Stomach (tissue), 9 donors: Measurements from ENCODE around the gene SPARC. TPM values are rescaled to one million over a fixed set of nuclear protein-coding genes. Genes with fewer than 3 reads are reported as not detected.

Source experiments
- DNase-seq, 2 donors: peaks; one replicate each; pipeline versions ENCODE4 v3.0.0 to v3.0.0-alpha.2; 2013 to 2019
- H3K27ac ChIP-seq, 5 donors: fragments of 200-600 bp in 4 of 5; sonication (generic) in 4 of 5; one replicate each; pipeline ENCODE4 v1.5.1; 2013 to 2019; ENCODE audit warnings: mild to moderate bottlenecking in 1 of 5, moderate library complexity in 1 of 5
- H3K27me3 ChIP-seq, 3 donors: fragments of 200-600 bp; sonication (generic); one replicate each; pipeline ENCODE4 v1.5.1; 2017 to 2019; ENCODE audit warnings: mixed run types in 1 of 3
- H3K36me3 ChIP-seq, 4 donors: fragments of 200-600 bp; sonication (generic); 1 replicate in 3 of 4; 2 replicates in 1 of 4; pipeline ENCODE4 v1.5.1; 2016 to 2019
- H3K4me1 ChIP-seq, 4 donors: fragments of 200-600 bp; sonication (generic); one replicate each; pipeline ENCODE4 v1.5.1; 2016 to 2019
- H3K4me3 ChIP-seq, 4 donors: fragments of 200-600 bp; sonication (generic) in 3 of 4; one replicate each; pipeline ENCODE4 v1.5.1; 2016 to 2019; ENCODE audit warnings: mild to moderate bottlenecking in 1 of 4
- H3K9me3 ChIP-seq, 4 donors: fragments of 200-600 bp; sonication (generic); one replicate each; pipeline ENCODE4 v1.5.1; 2016 to 2019
- EP300 ChIP-seq: sonication (generic); formaldehyde crosslinking; IDR thresholded peaks from one replicate; pipeline ENCODE4 v1.6.1; 2017; ENCODE audit warnings: antibody characterized with exemption
- POLR2A ChIP-seq, 4 donors: fragments of 450-650 bp; IDR thresholded peaks; one replicate each; pipeline ENCODE4 v1.6.1; 2016; ENCODE audit warnings: antibody characterized with exemption in 4 of 4, control low read depth in 2 of 4, mild to moderate bottlenecking in 1 of 4, moderate library complexity in 1 of 4
- POLR2AphosphoS5 ChIP-seq, 3 donors: sonication (generic); formaldehyde crosslinking; IDR thresholded peaks; one replicate each; pipeline ENCODE4 v1.6.1; 2016; ENCODE audit warnings: antibody characterized with exemption in 3 of 3
- WGBS, 5 donors: extraction: QIAGEN DNeasy Blood & Tissue Kit in 3 of 5; methylation state at CpG; one replicate each; pipeline versions ENCODE4 v1.1.5 to v1.1.7; 2013 to 2018; 5-methylcytosine and 5-hydroxymethylcytosine counted together
- intact Hi-C: fragments of 100-400 bp; cut with DNase I; formaldehyde crosslinking; loops from one replicate; pipeline ENCODE4 v1.15.1; 2023; ENCODE audit warnings: low total_unique reads
- polyA plus RNA-seq, 3 donors: library from polyadenylated mRNA; stranded (reverse); fragments of 200-250 nt; gene quantifications; one replicate each; pipeline ENCODE4 v1.2.3, GENCODE V29; 2013
- total RNA-seq, 5 donors: library from RNA; depleted of rRNA; stranded (reverse); fragments of >200 nt; gene quantifications; one replicate each; pipeline versions ENCODE4 v1.1.0 to v1.2.3, GENCODE V29; 2014 to 2016
- TF ChIP-seq, protein P1 (sequence below), 7 experiments: fragments of 450-650 bp in 4 of 7; fragments of 200-600 bp in 3 of 7; sonication (generic) in 3 of 7; IDR thresholded peaks; one replicate each; pipeline ENCODE4 v1.5.1; 2016 to 2019; ENCODE audit warnings: antibody characterized with exemption in 7 of 7, control low read depth in 2 of 7, mild to moderate bottlenecking in 1 of 7
- donor health status: healthy with polysubstance abuse.
- donor health status: Bipolar disorder and iron deficiency.
- donor health status: healthy.

Gene SPARC
- total and polyA plus RNA-seq, 8 donors: 36.2 to 1,348 (median 94.7) TPM

DNA sequence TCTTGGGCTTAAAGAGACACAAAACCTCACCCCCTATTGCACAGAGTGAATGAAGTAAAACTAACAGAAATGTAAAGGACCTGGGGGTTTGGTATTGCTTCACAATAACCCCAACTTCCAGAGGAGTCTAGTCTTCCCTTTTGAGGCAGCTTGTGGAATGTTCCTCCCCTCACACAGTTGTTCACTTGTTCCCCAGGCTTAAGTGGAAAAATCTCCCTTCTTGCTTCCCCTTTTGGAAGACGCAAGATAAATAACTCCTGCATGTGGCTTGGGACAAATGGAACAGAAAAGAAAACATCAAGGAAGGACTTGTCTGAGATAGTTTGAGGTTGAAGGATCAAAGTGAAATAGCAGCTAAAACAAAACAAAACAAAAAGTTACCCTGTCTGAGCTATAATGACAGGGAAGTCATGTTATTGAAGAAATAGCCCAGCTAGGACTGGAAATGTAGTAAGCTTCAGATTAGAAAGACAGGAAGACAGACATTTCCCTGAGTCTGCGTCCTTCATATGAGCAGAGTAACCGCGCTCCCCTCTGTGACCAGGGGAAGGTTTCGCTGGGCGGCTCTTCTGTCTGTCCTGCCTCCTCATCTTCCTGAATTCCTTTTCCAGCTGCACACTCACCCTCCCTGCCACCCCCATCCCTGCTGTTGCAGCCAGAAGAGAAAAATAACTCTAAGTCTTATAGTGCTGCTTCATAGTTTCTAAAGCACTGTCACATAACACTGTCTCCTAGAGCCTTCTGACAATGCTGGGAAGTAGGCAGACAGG is 8.8 kb downstream of the SPARC start:
- TF ChIP-seq POLR2A (IDR thresholded peaks at IDR 0.05): no peak
- TF ChIP-seq, protein P1, sequence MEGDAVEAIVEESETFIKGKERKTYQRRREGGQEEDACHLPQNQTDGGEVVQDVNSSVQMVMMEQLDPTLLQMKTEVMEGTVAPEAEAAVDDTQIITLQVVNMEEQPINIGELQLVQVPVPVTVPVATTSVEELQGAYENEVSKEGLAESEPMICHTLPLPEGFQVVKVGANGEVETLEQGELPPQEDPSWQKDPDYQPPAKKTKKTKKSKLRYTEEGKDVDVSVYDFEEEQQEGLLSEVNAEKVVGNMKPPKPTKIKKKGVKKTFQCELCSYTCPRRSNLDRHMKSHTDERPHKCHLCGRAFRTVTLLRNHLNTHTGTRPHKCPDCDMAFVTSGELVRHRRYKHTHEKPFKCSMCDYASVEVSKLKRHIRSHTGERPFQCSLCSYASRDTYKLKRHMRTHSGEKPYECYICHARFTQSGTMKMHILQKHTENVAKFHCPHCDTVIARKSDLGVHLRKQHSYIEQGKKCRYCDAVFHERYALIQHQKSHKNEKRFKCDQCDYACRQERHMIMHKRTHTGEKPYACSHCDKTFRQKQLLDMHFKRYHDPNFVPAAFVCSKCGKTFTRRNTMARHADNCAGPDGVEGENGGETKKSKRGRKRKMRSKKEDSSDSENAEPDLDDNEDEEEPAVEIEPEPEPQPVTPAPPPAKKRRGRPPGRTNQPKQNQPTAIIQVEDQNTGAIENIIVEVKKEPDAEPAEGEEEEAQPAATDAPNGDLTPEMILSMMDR (IDR thresholded peaks at IDR 0.05): no peak
- no peak for TF ChIP-seq POLR2AphosphoS5 (IDR thresholded peaks at IDR 0.05)
- no peak for TF ChIP-seq EP300
- WGBS, 5 donors: 47 to 73% (median 63%) methylated on average over 6 of the region's 6 CpGs
- Histone ChIP-seq H3K9me3 (no peaks in the 10 kb centered on the region), H3K4me3 (no peak overlapping the region), H3K27me3 (no peaks in the 10 kb centered on the region), H3K4me1 (peaks cover 28 to 88% (median 61%) of the 10 kb centered on the region in 4 donors), H3K27ac (peak overlapping the region in 4 of 5 donors; percentile 22 to 89 (median 82)), H3K36me3 (peaks cover 12 to 21% (median 17%) of the 10 kb centered on the region in 4 donors)
- intact Hi-C loops: no loop called here
- DNase-seq: no peak

DNA sequence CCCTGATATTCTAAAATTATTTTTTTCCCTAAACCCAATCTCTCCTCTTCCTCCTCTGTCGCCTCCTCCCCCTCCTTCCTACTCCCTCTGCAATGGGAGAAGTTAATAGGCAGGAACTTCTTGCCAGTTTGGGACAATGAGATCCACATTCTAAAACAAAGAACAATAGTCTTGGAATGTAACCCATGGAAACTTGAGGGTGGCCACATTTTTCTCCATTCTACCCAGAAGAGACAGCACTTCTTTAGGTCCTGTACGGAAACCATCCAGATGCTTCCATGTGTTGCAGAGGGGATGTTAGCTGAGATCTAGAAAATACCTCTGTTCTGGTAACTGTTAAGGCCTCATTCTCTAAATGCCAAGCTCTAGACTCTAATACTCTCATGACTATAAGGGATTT is 10.0 kb downstream of the SPARC start:
- peaks cover 30 to 88% (median 61%) of the 10 kb centered on the region in 4 donors for H3K4me1 ChIP-seq
- WGBS, 5 donors: 62 to 75% (median 65%) methylated on average over 2 of the region's 2 CpGs

DNA sequence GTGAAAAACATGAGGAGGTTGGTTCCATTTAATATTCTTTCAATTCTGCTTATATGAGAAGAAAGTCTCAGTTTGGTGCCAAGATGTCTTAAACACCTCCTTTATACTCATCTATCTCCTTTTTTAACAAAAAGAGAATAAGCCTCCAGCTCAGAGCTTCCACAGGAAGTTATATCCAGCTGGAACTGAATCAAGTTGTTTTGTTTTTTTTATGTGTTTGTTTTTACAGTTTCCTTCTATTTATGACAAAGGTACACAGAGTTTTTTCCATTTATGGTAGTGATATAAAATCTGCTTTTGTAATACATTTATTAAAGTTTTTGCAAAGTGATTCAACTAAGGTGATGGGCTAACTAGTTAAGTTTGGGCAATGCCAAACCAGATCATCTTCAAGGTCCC is 10.4 kb downstream of the SPARC start:
- peaks cover 12 to 35% (median 19%) of the 10 kb centered on the region in 4 donors for H3K36me3 ChIP-seq
- H3K4me3 ChIP-seq: no peak overlapping the region
- intact Hi-C loops: no loop called here
- H3K27ac ChIP-seq: peak overlapping the region in 4 of 5 donors; percentile 63 to 89 (median 82)
- peaks cover 28 to 88% (median 59%) of the 10 kb centered on the region in 4 donors for H3K4me1 ChIP-seq
- DNase-seq: no peak
- H3K27me3 ChIP-seq: no peaks in the 10 kb centered on the region
- TF ChIP-seq, protein P1 (IDR thresholded peaks at IDR 0.05): no peak
- TF ChIP-seq POLR2A (IDR thresholded peaks at IDR 0.05) (no peak), EP300 (no peak), POLR2AphosphoS5 (IDR thresholded peaks at IDR 0.05) (no peak)
- H3K9me3 ChIP-seq: no peaks in the 10 kb centered on the region

More for the DNA sequence above, 10.0 kb downstream of the SPARC start:
- TF ChIP-seq, protein P1 (IDR thresholded peaks at IDR 0.05): no peak
- TF ChIP-seq EP300: no peak
- no peak for TF ChIP-seq POLR2AphosphoS5 (IDR thresholded peaks at IDR 0.05)
- no peak for TF ChIP-seq POLR2A (IDR thresholded peaks at IDR 0.05)
- H3K27ac ChIP-seq: peak overlapping the region in 4 of 5 donors; percentile 63 to 89 (median 82)
- no peaks in the 10 kb centered on the region for H3K27me3 ChIP-seq
- DNase-seq: no peak
- intact Hi-C loops: no loop called here
- H3K4me3 ChIP-seq: no peak overlapping the region
- H3K36me3 ChIP-seq: peaks cover 12 to 34% (median 21%) of the 10 kb centered on the region in 4 donors
- H3K9me3 ChIP-seq: no peaks in the 10 kb centered on the region

DNA sequence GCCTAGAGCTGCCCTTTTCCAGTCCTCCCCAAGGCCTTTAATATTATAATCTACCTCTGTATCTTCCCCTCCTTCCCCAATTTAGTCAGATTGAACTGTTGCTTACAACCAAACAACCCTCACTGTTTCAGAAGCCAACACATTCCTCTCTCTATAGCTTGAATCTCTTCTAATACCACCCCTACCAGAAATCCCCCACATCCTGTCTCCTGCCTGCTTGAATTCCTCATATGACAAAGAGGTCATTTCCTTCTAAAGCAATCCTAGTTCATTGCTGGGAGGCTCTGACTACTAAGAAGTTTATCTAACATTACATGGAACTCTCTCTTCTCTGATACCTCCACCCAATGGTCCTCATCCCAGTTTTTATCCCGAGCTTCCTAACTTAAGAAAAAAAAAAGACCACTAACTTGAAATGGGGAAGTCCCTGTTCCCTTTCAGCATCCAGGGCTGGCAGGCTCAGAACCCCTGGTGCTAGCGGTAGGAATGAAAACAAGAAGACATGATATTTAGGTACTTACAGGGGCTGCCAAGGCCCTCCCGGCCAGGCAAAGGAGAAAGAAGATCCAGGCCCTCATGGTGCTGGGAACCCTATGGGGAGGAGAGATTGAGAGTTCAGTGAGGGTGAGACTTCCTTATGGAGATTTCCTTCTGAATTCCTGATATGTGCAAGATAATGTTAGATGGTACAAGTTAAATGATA is 11.0 kb downstream of the SPARC start:
- TF ChIP-seq POLR2A (IDR thresholded peaks at IDR 0.05): no peak
- TF ChIP-seq, protein P1 (IDR thresholded peaks at IDR 0.05): no peak
- TF ChIP-seq EP300: no peak
- TF ChIP-seq POLR2AphosphoS5 (IDR thresholded peaks at IDR 0.05): no peak
- Histone ChIP-seq H3K27ac (peak overlapping the region; percentile 62 to 89 (median 78)), H3K4me3 (no peak overlapping the region), H3K4me1 (peaks cover 23 to 88% (median 59%) of the 10 kb centered on the region in 4 donors), H3K36me3 (peaks cover 12 to 35% (median 19%) of the 10 kb centered on the region in 4 donors), H3K9me3 (no peaks in the 10 kb centered on the region), H3K27me3 (no peaks in the 10 kb centered on the region)
- WGBS, 5 donors: 44 to 76% (median 59%) methylated on average over 3 of the region's 3 CpGs
- no peak for DNase-seq
- intact Hi-C loops: no loop called here
